Right ventricle myocardium inferior (tissue), 1 donor: ENCODE measurements around the gene PDPK1. TPM values are rescaled to one million over a fixed set of nuclear protein-coding genes. Genes with fewer than 3 reads are reported as not detected.

Source experiments
- ATAC-seq: fragments of 200-7000 bp; cut with Tn5 transposase; one replicate; pipeline ENCODE4 v1.9.1; 2020; ENCODE audit warnings: mild to moderate bottlenecking, moderate library complexity
- DNase-seq: peaks from one replicate; pipeline ENCODE4 v3.0.0; 2021; ENCODE audit errors: missing footprints
- intact Hi-C: fragments of 100-400 bp; cut with DNase I; formaldehyde crosslinking; loops from one replicate; pipeline ENCODE4 v1.11.0; 2022
- long read RNA-seq: library from polyadenylated mRNA; unstranded; transcript quantifications from one replicate; pipeline ENCODE4 v2.0.0, GENCODE V29; 2021
- total RNA-seq: library from RNA; stranded (reverse); fragmentation: NEBNext Ultra II Directional; extraction: Animal tissue kit (Norgen Biotek cat#: 25700); gene quantifications from one replicate; pipeline ENCODE4 v1.2.1, GENCODE V29; 2021
- donor health status: DM: no; HTN: yes; CAD: no; lungs with severe emphysema.

PDPK1 gene
- total RNA-seq: 47.1 TPM
- long read RNA-seq, full-length matches to known transcripts: 14 of 26 reads
- long read RNA-seq, partial matches to known transcripts: 0 of 26 reads
- long read RNA-seq, other reads (novel, unspliced or antisense): 12 of 26 reads

- DNase-seq: peak; percentile 96
- ATAC-seq: peak; percentile 96
- intact Hi-C loops: no loop called here
Measured at GRCh38 chr16:2537451-2538379, at the start of gene PDPK1. TSS of gene PDPK1 (plus strand) at chr16:2538021. CDS start at chr16:2538113, 92 bp downstream.

GRCh38 chr16:2489581-2489980 is 48.2 kb upstream of the PDPK1 start:
- ATAC-seq: no peak
- intact Hi-C loops: no loop called here
- peak; percentile 46 for DNase-seq

DNA sequence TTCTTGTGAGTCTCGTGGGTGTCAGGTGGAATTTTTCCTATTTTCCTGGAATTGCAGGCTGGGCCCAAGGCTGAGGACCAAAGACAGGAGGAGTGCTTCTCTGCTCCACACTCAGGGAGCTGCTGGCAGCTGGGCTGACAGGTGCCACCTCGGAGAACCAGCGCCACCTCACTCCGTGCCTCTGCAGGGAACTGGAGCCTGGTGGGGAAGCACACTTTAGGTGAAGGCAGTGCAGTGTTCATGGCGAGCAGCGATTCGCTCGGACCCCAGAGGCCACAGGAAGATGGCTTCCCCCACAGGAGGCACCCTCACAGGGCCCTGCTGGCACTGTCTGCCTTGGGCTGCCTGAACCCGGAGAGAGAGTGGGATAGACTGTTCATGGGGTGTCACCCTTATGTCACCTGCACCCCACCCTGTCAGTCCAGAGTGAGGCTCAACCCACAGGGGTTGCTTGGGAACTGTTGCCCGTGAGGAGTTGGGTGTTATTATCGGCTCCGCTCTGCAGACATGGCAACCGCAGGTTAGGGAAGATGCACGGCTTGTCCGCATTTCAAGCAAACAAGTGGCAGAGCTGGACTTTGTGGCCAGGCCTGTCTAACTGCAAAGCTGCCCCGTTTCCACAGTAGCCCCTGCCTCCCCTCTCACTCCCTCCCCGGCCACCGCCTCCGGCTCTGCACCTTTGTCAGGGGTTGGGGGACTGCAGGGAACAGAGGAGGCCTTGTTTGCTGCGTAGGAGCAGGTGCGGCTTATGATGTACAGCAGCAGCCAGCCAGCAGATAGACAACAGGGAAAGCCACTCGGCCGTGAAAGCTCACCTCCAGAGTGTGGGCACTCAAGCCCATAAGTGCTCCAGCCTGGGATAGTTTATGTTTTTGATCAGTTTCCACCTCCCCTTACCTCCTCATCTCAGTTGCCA is 47.4 kb upstream of the PDPK1 start:
- ATAC-seq: no peak
- DNase-seq: peak; percentile 62
- intact Hi-C loops: no loop called here

GRCh38 chr16:2492292-2492691 is 45.5 kb upstream of the PDPK1 start:
- intact Hi-C loops: no loop called here
- ATAC-seq (no peak), DNase-seq (no peak)

DNA sequence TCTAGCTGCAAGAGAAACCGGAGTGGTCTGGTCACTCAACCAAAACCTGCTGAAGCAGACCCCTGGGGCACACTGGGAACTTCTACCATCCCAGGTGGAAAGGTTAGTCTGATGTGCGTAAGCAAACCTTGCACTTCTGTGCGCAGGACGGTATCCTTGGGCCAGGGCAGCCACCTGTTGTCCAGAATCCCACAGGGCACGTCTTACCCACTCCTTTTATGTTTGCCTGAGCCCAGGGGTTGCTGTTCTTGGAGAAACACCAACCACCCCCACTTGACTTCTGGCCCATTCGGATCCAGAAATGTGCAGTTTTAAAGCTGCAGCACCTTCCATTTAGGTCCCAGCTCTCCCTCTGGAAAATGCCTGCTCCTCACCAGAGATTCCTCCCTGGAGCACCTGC is 44.2 kb upstream of the PDPK1 start:
- intact Hi-C loops: no loop called here
- ATAC-seq: no peak
- DNase-seq: peak; percentile 49

GRCh38 chr16:2494616-2495015 is 43.2 kb upstream of the PDPK1 start:
- intact Hi-C loops: loop anchor here (5.0 kb wide), 1 partner anchor 32 kb away; the partner anchor contains the start of gene TEDC2
- DNase-seq (no peak), ATAC-seq (no peak)

- intact Hi-C loops: loop anchor here (5.0 kb wide), 1 partner anchor 33 kb away; the partner anchor contains the start of gene TEDC2
- peak; percentile 40 for DNase-seq
- ATAC-seq: no peak
Measured at GRCh38 chr16:2495041-2495440, 42.8 kb upstream of the PDPK1 start.

GRCh38 chr16:2496223-2497115 is 41.4 kb upstream of the PDPK1 start:
- intact Hi-C loops: loop anchor here (5.0 kb wide), 1 partner anchor 34 kb away; the partner anchor contains the start of gene TEDC2
- peak; percentile 67 for DNase-seq

DNA sequence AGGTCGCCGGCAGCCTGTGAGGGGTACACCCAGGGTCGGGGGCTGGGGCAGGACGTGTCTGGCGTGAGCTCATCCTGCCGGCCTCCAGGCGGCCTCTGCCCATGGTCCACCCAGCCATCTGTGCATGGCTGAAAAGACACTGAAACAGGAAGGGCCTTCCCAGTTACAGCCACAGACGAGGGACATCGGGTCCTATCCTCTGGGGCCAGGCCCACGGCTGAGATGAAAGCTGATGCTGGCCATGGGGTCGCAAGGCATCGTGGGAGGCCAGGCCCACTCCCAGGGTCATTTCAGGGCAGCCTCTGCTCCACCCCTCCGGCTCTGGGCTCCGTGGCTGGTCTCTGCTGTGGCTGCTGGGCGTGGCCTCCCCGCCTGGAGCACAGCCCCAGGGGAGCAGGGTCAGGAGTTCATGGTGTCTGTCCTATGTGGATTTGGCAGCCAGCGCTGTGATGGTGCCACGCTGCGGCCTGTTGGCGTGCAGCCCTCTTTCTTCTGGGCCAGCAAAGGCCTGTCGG is 40.6 kb upstream of the PDPK1 start:
- ATAC-seq (peak; percentile 71), DNase-seq (peak; percentile 89)
- intact Hi-C loops: loop anchor here (5.0 kb wide), 1 partner anchor 35 kb away; the partner anchor contains the start of gene TEDC2

More at GRCh38 chr16:2496223-2497115, 41.4 kb upstream of the PDPK1 start:
- ATAC-seq: no peak

- ATAC-seq (no peak), DNase-seq (peak; percentile 55)
- intact Hi-C loops: loop anchor here (5.0 kb wide), 1 partner anchor 36 kb away; the partner anchor contains the start of gene TEDC2
Measured at GRCh38 chr16:2497695-2498484, 39.9 kb upstream of the PDPK1 start.

DNA sequence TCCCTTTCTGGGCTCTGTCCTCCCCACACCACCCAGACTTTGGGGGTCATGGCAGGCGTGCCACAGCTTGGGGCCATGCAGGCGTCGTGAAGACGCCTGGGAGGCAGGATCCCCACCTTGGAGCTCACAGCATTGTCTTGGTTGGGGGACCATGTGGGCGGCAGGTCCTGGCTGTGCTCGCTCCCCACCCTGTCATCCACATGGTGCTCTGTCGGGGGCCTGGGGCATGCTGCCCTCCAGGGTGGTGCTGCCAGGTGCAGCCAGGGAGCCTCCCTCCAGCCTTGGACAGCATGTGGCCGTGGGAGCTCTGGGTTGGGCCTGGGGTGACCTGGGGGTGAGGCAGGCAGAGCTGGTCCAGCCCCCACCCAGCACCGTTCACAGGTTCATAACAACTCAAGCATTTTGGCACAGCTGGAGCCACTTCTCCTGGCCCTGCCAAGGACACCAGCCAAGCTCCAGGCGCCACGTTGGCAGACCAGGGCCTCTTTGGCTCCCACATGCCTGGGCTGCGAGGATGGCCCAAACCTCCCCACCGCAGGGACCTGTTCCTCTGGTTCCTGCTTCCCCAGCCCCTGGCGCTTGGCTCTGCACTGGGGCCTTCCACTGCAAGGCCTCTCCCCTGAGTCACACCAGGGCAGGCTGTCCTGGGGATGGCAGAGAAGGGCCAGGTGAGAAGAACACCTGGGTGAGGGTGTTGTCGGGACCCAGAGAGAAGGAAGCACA is 39.1 kb upstream of the PDPK1 start:
- DNase-seq: peak; percentile 74
- ATAC-seq: peak; percentile 36
- intact Hi-C loops: loop anchor here (5.0 kb wide), 1 partner anchor 36 kb away; the partner anchor contains the start of gene TEDC2

GRCh38 chr16:2499454-2499853 is 38.4 kb upstream of the PDPK1 start:
- intact Hi-C loops: loop anchor here (5.0 kb wide), 1 partner anchor 37 kb away; the partner anchor contains the start of gene TEDC2
- DNase-seq (no peak), ATAC-seq (no peak)

- ATAC-seq (no peak), DNase-seq (peak; percentile 32)
- intact Hi-C loops: loop anchor here (2.0 to 10.0 kb wide), 5 partner anchors 25 to 235 kb away; partner anchors contain the start of genes ABCA3, CCNF, RNPS1 and TBC1D24
Measured at GRCh38 chr16:2499890-2500429, 37.9 kb upstream of the PDPK1 start.

GRCh38 chr16:2500430-2500917 is 37.3 kb upstream of the PDPK1 start:
- DNase-seq (peak; percentile 25), ATAC-seq (no peak)
- intact Hi-C loops: loop anchor here (2.0 to 10.0 kb wide), 4 partner anchors 26 to 236 kb away; partner anchors contain the start of genes ABCA3, CCNF, RNPS1 and TBC1D24
